ENCODE data around the gene COBL. TPM values are rescaled to one million over a fixed set of nuclear protein-coding genes. Genes with fewer than 3 reads are reported as not detected.
A peak's percentile ranks its signal among the peaks of the same experiment; 100 is the strongest.

Gene COBL
- total RNA-seq, 6 experiments from 2014 or later, result 21.5 to 35.9 (median 24.6) TPM

GRCh38 chr7:51134013-51134441 lies 182.6 kb downstream of the COBL start:
- TF ChIP-seq POLR2A (IDR thresholded peaks at IDR 0.05) (no peak), CTCF (IDR thresholded peaks at IDR 0.05) (no peak)
- H3K4me3 ChIP-seq, result no peak overlapping the region
- H3K36me3 ChIP-seq, result peaks cover 0 to 3% (median 0%) of the 10 kb centered on the region in 4 donors
- H3K4me1 ChIP-seq, result no peaks in the 10 kb centered on the region
- DNase-seq (no peak), ATAC-seq (peak; percentile 42 to 77 (median 58))
- H3K27ac ChIP-seq, result peak overlapping the region in 2 of 3 donors; percentile 30 to 42
- WGBS (ENCODE audit: insufficient coverage, low coverage, low lambda C conversion rate, missing lambda C conversion rate), result 67% methylated on average over 4 of the region's 4 CpGs
- H3K27me3 ChIP-seq, result no peaks in the 10 kb centered on the region
- intact Hi-C loops (cut with DNase I), result no loop called here
- H3K9me3 ChIP-seq, result no peaks in the 10 kb centered on the region

- Histone ChIP-seq H3K4me3 (no peak overlapping the region), H3K9me3 (no peaks in the 10 kb centered on the region), H3K36me3 (peaks cover 0 to 3% (median 0%) of the 10 kb centered on the region in 4 donors), H3K4me1 (no peaks in the 10 kb centered on the region), H3K27me3 (no peaks in the 10 kb centered on the region), H3K27ac (no peak overlapping the region)
- no peak for TF ChIP-seq POLR2A (IDR thresholded peaks at IDR 0.05)
- no peak for TF ChIP-seq CTCF (IDR thresholded peaks at IDR 0.05)
- 100% methylated on average over 2 of the region's 3 CpGs for WGBS (ENCODE audit: insufficient coverage, low coverage, low lambda C conversion rate, missing lambda C conversion rate)
- ATAC-seq (no peak), DNase-seq (no peak)
- intact Hi-C loops (cut with DNase I), result no loop called here
Measured at GRCh38 chr7:51132661-51133060, 183.9 kb downstream of the COBL start.

DNA sequence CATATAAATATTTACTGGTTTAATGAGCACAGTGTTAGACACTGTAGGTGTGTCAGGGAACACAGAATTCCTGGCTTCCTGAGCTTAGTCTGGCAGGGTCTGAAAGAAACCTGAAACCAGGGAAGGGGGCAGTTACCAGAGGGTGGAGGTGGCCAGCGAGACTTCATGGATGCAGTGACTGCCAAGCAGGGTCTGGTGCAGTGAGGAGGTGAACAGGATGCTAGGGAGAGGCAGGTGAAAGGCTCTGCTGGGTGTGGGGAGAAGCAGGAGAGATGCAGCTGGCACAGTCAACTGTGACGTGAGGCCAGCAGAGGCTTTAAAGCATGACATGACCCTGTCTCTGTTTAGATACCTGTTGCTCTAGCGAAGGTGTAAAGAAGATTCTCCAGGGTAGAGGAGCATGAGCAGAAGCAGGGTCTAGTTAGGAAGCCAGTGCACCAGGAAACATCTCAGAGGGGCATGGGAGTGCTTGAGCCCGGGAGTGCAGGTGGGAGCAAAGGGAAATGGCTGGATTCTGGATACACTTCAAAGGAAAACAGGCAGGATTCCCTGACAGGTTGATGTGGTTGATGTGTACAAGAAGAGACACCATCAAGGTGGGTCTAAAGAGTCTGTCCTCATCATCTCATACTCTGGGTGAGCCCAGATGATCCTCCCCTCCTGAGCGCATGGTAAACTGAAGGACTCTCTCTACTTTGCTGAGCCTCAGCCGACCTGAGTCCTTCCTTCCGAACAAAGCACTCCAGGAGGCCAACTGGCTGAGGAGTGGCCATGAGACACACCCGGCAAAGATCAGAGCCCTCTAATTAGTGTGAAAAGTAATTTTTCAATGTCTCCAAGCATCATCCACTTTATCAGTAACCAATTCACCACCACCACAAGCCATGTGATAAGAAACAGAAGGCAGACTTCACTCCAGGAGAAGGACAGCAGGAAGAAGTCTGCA lies 186.8 kb downstream of the COBL start:
- Histone ChIP-seq H3K27me3 (no peaks in the 10 kb centered on the region), H3K27ac (no peak overlapping the region), H3K36me3 (no peaks in the 10 kb centered on the region), H3K4me3 (no peak overlapping the region), H3K9me3 (no peaks in the 10 kb centered on the region), H3K4me1 (no peaks in the 10 kb centered on the region)
- ATAC-seq (no peak), DNase-seq (no peak)
- intact Hi-C loops (cut with DNase I), result no loop called here
- no peak for TF ChIP-seq POLR2A (IDR thresholded peaks at IDR 0.05)
- no peak for TF ChIP-seq CTCF (IDR thresholded peaks at IDR 0.05)
- 89% methylated on average over 3 of the region's 8 CpGs for WGBS (ENCODE audit: insufficient coverage, low coverage, low lambda C conversion rate, missing lambda C conversion rate)

- H3K27me3 ChIP-seq, result no peaks in the 10 kb centered on the region
- no peak for DNase-seq
- TF ChIP-seq CTCF (IDR thresholded peaks at IDR 0.05) (no peak), POLR2A (IDR thresholded peaks at IDR 0.05) (no peak)
- 89% methylated on average over 9 of the region's 16 CpGs for WGBS (ENCODE audit: insufficient coverage, low coverage, low lambda C conversion rate, missing lambda C conversion rate)
- intact Hi-C loops (cut with DNase I), result no loop called here
- no peak overlapping the region for H3K27ac ChIP-seq
- no peaks in the 10 kb centered on the region for H3K4me1 ChIP-seq
- H3K4me3 ChIP-seq, result no peak overlapping the region
- no peak for ATAC-seq
- H3K36me3 ChIP-seq, result no peaks in the 10 kb centered on the region
- no peaks in the 10 kb centered on the region for H3K9me3 ChIP-seq
Measured at GRCh38 chr7:51128545-51129435, 187.8 kb downstream of the COBL start.

All from right lobe of liver (tissue), 6 donors.